ENCODE results near the gene JAKMIP2.

DNA sequence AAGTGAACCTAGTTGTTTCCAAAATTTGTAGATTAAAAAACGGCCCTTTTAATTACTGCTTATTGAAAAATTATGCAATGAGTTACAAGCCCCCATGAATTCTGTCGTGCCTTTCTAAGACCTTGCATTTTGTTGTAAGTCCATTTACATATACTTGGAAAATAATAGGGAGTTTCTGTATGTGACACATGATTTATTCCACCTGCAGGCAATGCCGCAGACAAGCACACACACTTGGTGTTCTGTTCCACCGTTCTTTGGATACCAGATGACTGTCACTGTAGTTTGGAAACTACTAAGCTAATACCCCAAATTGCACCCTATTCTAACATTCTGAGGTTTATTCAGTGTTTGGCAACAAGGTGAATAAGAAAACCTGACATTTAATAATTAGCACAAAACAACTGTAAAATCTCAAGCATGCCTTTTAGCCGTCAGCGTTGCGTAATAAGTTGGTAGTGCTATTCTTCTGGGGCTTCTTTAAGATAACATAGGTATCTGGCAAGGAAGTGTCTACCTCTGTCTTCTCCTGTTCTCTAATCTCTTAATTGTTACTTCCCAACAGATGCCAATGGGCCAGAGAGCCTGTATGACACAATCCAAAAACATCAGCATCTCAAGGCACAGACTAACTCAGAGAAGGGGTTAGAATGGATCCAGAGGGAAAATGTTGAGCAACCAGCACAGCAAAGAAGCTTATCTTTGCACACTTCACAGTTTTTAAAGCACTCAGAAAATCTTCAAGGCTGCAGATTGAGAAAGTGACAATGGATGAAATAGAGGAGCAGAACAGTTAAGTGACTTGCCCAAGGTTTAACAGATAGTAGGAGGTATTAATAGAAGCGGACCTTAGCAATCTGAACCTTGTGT lies 224.4 kb downstream of the JAKMIP2 start:
- TF ChIP-seq POLR2AphosphoS5 (IDR thresholded peaks at IDR 0.05) (no peak), POLR2A (IDR thresholded peaks at IDR 0.05) (no peak)
- TF ChIP-seq, protein P1, sequence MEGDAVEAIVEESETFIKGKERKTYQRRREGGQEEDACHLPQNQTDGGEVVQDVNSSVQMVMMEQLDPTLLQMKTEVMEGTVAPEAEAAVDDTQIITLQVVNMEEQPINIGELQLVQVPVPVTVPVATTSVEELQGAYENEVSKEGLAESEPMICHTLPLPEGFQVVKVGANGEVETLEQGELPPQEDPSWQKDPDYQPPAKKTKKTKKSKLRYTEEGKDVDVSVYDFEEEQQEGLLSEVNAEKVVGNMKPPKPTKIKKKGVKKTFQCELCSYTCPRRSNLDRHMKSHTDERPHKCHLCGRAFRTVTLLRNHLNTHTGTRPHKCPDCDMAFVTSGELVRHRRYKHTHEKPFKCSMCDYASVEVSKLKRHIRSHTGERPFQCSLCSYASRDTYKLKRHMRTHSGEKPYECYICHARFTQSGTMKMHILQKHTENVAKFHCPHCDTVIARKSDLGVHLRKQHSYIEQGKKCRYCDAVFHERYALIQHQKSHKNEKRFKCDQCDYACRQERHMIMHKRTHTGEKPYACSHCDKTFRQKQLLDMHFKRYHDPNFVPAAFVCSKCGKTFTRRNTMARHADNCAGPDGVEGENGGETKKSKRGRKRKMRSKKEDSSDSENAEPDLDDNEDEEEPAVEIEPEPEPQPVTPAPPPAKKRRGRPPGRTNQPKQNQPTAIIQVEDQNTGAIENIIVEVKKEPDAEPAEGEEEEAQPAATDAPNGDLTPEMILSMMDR (IDR thresholded peaks at IDR 0.05 in 8 of 11, conservative IDR thresholded peaks at IDR 0.05 in 3 of 11) = no peak

All from spleen (tissue), 7 donors.